Amniotic stem cell (primary cell): Measurements from ENCODE around the gene ALG8.
"Not testable (repeated sequence)": the region's sequence is repeated elsewhere in the genome, so short reads cannot be mapped to it uniquely, and the experiment has no call there.

Experiments
- DNase-seq: peaks from one replicate; lab custom pipeline; 2025; lab: John Stamatoyannopoulos, UW

Gene ALG8

DNA sequence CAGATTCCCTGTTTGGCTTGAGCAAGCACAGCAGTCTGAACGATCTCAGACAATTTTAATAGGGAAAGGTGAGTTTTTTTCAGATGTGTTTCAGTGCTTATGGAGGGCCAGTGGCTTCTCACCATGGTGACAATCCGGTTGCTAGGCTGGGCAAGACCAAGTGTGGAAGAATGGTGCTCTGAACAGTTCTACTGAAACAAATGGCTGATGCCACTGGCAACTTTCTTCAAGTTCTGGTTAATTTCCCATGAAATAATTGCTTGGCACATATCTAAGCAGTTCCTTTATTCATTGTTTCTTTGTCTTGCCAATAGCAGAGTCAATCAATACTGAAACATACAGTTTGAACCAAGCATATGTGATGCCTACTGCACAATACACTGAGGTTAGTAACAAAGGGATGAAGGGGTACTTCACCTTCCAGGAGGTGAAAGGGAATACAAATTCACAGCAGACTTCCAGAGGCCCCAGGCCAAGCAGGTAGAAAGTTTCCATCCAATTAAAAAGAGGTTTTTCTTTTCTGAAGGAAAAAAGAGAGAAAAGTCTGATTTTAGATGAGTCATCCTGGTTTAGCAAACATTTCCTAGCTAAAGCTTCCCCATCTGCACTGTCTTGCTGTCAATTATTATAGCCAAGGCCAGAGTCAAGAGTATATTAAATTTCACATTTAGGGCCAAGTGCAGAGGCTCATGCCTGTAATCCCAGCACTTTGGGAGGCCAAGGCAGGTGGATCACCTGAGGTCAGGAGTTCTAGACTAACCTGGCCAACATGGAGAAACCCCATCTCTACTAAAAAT is 38.6 kb downstream of the ALG8 start:
- no peak for DNase-seq

DNA sequence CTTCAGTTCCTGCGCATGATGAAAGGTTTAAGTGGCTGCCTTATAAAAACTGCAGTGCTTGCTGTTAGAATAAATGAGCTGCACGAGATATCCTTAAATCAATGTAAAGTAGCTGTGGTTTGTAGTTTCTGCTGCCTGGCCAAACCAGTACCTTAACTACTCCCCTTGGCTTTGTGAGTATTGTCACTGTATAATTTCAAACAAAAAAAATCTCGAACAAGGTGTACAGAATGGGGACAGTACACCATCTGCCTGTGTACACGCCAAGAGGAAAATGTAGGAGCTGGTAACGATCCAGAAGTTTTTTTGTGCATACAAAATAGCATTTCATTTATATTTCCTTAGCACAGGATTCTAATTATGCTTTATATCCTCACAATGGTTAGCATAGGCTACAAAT is 39.2 kb downstream of the ALG8 start:
- no peak for DNase-seq

DNA sequence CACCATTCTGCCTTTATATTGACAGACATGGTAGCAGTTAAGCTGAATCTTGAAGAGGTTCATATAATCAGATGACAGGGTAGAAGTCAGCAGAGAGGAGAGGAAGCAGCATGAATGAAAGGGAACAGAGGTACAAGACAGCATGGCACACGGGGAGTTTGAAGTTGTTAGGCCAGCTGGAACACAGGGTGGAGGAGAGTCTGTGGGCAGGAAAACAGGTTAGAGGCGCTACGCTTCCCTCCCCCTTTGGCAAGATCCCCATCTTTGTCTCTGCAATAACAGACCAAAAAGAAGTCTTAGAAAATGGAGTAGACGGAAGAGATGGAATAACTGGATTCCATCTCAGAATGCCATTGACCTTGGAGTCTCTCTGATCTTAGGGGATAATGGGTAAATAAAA is 39.8 kb downstream of the ALG8 start:
- DNase-seq: no peak

DNA sequence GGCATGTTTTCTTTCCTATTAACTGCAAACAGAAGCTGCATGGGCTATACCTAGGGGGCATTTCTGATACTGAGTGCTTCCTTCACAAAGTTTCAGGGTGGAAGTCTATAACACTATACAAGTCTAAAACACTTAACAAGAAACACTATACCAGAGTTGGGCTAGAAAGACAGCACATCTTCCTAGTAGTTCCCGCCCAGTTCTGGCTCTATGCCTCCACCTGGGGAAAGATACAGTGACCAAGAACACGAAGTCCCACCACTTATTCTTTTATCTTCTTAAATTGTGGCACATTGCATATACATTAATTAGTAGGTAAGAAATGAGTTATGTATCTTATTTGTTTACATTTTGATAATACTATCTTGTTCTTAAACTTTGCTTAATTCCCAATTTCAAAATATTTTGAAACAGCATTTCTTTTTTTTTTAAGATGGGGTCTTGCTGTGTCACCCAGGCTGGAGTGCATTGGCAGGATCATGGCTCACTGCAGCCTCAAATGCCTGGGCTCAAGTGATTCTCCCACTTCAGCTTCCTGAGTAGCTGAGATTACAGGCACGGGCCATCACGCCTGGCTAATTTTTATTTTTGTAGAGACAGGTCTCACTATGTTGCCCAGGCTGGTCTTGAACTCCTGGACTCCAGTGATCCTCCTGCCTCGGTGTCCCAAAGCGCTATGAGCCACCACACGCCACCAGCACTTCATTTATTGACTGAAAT is 41.6 kb downstream of the ALG8 start:
- DNase-seq: no peak

DNA sequence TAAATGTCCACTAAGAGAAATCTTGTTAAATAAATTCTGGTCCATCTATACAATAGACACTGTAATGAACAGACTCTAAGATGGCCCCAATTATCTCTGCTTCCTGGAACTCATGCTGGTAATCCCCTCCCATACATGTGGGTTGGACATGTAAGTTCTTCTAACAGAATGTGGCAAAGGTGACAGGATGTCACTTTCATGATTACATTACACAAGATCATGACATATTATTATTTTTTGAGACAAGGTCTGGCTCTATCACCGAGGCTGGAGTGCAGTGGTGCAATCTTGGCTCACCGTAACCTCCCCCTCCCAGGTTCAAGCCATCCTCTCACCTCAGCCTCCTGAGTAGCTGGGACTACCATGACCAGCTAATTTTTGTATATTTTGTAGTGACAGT is 45.2 kb downstream of the ALG8 start:
- no peak for DNase-seq

DNA sequence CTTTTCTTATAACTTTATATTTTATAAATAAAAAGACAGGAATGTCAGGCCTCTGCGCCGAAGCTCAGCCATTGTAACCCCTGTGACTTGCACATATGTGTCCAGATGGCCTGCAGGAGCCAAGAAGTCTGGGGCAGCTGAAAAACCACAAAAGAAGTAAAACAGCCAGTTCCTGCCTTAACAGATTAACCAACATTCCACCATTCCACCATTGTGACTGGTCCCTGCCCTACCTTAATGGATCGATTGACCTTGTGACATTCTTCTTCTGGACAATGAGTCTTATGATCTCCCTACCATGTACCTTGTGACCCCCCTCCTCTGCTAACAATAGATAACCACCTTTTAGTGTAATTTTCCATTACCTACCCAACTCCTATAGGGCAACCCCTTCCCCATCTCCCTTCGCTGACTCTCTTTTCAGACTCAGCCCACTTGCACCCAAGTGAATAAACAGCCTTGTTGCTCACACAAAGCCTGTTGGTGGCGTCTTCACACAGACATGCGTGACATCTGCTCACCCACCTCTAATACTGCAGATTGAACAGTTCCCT is 52.8 kb downstream of the ALG8 start:
- not testable (repeated sequence) for DNase-seq

DNA sequence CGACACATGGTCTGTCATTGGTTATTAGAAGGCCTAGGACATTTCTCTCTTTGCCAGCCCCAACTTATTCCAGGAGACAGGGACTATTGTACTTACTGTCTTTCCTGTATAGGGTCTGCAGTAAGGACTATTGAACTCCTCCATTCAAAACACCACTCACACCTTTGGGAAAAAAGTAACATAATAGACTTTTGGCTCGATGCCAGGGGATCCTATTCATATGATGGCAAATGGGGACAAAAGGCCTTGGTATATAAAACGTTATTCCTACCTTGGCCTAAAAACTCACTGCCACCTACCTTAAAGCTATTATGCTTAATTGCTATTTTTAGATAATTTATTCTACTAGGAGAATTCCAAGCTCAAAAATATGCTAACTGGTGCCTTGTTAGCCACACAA is 53.5 kb downstream of the ALG8 start:
- no peak for DNase-seq

DNA sequence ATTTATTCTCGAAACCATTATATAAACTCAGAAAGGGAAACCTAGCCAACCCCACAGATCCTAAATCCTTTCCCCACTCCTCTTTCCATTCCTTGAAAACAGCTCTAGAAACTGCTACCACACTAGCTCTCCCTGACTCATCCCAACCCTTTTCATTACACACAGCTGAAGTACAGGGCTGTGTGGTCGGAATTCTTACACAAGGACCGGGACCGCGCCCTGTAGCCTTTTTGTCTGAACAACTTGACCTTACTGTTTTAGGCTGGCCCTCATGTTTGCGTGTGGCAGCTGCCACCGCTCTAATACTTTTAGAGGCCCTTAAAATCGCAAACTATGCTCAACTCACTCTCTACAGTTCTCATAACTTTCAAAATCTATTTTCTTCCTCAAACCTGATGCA is 54.9 kb downstream of the ALG8 start:
- DNase-seq: not testable (repeated sequence)

DNA sequence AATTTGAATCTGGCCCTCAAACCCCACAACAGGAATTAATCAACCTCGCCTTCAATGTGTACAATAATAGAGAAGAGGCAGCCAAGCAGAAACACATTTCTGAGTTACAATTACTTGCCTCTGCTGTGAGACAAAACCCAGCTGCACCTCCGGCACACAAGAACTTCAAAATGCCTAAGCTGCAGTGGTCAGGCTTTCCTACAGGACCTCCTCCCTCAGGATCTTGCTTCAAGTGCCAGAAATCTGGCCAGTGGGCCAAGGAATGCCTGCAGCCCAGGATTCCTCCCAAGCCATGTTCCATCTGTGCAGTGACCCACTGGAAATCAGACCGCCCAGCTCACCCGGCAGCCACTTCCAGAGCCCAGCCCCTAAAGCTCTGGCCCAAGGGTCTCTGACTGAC is 56.4 kb downstream of the ALG8 start:
- DNase-seq: no peak

DNA sequence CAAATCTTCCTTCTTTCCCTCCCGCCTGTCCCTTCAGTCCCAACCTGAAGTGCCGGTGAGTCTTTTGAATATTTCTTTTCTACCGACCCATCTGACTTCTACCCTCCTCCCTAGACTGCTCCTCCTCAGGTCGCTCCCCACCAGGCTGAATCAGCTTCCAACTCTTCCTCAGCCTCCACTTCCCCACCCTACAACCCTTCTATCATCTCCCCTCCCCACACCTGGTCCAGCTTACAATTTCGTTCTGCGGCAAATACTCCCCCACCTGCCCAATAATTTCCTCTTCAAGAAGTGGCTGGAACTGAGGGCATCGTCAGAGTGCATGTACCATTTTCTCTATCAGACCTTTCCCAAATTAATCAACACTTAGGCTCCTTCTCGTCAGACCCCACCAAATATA is 57.3 kb downstream of the ALG8 start:
- DNase-seq: no peak

DNA sequence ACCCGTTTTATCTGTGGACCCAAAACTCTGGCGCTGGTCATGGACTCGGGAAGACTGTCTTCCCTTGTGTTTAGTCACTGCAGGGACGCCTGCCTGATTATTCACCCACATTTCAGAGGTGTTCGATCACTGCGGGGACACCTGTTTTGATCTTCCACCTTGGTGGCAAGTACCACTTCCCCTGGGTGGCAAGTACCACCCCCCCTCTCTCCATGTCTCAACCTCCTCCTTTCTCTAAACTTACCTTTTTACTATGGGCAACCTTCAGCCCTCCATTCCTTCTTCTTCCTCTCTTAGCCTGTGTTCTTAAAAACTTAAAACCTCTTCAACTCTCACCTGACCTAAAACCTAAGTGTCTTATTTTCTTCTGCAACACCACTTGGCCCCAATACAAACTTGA is 57.8 kb downstream of the ALG8 start:
- no peak for DNase-seq

DNA sequence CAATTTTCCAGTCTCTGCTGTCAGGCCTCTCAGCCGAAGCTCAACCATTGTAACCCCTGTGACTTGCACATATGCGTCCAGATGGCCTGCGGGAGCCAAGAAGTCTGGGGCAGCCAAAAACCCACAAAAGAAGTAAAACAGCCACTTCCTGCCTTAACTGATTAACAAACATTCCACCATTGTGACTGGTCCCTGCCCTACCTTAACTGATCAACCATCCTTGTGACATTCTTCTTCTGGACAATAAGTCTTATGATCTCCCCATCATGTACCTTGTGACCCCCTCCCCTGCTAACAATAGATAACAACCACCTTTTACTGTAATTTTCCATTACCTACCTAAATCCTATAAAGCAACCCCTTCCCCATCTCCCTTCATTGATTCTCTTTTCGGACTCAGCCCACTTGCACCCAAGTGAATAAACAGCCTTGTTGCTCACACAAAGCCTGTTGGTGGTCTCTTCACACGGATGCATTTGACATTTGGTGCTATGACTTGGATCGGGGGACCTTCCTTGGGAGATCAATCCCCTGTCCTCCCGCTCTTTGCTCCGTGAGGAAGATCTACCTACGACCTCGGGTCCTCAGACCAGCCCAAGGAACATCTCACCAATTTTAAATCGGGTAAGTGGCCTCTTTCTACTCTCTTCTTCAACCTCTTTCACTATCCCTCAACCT is 58.5 kb downstream of the ALG8 start:
- DNase-seq: no peak

DNA sequence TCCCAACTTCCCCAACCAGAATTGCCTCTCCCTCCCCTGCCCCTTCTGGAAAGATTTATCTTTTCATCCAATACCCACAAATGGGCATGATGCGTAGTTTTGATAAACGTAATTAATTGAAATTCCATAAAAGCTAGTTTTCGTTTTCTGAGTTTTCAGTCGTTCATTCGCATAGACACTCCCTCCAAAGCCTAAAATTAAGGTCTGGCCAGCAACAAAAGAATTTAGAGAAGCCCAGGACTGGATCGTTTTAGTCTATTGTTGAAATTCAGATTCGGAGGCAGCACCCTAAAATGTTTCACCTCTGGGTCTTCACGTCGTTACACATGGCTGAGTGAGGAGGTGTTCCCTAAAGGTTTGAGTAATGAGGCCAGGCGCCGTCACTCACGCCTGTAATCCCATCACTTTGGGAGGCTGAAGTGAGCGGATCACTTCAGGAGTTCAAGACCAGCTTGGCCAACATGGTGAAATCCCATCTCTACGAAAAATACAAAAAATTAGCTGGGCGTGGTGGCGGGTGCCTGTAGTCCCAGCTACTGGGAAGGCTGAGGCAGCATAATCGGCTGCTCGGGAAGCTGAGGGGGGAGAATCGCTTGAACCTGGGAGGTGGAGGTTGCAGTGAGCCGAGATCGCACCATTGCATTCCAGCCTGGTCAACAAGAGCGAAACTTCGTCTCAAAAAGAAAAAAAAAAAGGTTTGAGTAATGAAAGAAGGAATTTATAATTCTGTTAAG is 59.2 kb downstream of the ALG8 start:
- DNase-seq: no peak

DNA sequence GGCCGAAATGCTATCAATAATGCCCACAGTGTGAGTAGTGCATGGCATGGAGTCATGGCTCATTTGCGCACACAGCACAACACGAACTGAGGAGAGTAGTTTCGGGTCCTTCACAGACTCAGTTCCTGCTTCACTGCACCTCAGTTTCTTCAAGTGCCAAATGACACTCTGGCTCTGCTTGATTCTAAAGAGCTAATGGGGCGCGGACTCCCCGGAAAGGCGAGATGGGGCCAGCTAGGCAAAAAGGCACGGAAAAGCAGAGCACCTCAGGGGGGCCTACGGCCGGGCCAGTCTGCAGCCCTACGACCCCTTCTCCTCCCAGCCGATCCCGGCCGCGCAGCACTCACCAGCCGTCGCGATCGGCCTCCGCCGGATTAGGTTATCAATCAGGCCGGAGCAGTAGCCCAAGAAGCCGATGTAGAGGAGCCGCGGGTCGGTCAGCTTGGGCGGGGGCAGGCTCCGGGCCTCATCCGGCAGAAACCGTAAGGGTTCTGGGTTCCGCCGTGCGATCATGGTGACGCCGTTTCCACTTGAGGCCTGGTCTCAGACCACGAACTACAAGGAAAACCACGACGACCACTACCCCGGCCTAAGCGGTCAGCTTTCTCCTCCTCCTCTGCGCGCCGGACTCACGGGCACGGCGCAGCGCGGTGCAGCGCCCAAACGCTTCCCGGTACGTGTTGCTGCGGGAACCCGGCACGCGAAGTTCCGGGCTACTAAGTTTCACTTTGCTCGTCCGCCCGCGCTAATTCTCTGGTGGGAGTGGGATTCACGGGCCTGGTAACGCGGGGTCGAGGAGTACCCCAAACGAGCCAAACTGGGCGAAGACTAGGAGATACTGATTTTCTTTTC is 60.0 kb downstream of the ALG8 start, which contains the start of gene NDUFC2:
NDUFC2 (minus strand) TSS at position 631 of the 852 bp plus-strand sequence; CDS start at position 513, 118 bp downstream.
- DNase-seq: peak; percentile 56

DNA sequence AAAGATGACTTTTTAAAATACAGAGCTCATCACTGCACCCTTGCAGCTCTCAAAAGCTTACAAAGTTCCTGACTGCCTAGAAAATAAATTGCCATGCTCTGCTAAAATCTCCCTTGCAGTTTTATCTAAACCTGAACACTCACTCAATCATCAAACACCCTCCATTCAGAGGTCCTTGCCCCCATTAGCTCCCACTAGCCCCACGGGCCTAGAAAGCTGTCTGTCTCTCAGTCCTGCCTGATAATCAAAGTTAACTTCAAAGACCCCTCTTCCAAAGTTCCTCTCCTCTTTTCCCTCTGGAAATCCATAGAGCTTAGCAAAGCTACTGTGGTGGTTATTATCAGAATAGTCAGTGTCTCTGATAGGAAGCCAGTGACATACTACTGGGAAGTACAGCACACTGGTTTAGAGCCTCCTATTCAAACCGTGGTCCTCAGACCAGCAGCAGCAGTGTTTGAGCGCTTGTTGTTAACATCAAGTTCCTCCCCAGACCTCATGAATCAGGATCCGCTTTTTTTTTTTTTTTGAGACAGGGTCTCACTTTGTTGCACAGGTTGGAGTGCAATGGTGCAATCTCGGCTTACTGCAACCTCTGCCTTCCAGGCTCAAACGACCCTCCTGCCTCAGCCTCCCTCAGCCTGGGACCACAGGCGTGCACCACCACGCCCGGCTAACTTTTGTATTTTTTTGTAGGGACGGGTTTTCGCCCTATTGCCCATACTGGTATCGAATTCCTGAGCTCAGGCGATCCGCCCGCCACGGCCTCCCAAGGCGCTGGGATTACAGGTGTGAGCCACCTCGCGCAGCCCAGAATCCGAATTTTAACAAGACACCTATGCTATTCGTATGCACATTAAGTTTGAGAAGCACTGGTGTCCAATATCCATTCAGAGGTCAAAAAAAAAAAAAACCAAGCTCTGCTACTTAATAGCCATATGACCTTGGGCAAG is 60.9 kb downstream of the ALG8 start:
- no peak for DNase-seq

DNA sequence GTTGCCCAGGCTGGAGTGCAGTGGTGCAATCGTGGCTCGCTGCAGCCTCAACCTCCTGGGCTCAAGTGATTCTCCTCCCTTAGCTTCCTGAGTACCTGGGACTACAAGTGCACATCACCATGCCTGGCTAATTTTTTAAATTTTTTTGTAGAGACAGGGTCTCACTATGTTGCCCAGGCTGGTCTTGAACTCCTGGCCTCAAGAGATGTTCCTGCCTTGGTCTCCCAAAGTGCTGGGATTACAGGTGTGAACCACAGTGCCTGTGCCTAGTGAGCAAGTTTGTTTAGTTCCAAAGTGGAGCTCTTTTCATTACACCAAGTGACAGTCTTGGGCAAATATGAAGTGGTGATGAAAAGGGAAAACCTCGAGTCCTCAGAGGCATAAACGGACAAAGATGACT is 61.8 kb downstream of the ALG8 start:
- DNase-seq: not testable (repeated sequence)

DNA sequence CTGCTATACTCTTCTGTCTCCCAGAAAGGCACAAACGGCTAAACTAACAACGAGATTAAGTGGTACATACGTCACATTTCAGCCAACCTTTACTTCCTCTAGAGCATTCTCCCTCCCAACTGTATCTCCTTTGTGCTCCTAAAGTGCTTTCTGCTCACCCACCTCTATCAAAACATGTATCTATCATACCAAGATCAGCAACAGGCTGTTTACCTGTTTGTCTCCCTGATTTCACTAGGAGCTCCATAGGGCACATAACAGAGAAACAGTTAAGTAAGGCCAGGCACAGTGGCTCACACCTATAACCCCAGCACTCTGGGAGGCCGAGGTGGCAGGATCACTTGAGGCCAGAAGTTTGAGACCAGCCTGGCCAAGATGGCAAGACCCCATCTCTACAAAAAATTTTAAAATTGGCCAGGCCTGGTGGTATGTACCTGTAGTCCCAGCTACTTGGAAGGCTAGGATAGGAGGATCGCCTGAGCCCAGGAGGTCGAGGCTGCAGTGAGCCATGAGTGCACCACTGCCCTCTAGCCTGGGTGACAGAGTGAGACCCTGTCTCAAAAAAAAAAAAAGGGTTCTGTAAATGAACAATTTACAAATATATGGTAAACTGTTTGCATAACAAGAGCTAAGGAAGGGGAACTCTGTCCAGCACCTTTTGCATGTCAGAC is 62.6 kb downstream of the ALG8 start:
- DNase-seq: no peak

DNA sequence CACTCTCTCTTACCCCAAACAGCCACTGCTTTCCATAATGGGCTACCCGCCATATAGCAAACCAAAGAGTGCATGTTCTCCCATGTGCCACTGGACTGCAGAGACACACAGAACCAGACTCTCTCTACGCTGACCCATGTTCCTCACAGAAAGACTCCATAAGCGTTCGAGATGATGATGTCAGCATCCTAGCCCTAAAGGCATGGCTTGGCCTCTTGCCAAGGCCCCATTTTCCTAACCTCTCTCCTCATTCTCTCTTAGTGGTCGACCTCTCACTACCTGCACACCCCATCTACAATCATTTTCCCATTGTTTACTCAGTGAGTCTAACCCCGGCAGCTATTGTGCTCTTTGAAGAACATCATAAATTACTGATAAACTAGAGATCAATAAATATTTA is 64.7 kb downstream of the ALG8 start:
- DNase-seq: no peak

DNA sequence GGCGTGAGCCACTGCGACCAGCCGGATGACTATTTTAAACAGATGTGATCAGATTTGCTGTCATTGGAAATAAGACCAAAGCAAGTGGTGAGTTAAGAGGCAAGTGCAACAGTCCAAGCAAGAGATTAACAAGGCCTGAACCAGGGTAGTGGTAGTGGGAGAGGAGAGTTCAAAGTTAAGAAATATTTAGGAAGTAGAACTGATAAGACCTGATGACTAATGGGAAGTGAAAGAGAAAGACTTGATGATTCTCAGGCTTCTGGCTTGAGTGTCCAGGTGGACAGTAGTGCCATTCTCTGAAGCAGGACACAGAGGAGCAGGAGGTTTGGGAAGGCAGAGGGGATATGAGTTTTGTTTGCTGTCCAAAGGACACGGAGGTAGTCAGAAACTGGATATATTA is 67.0 kb downstream of the ALG8 start:
- DNase-seq: no peak
